ENCODE measurements around the gene ATG16L2.

GRCh38 chr11:72793076-72793424 is 21.2 kb upstream of the ATG16L2 start:
- TF ChIP-seq CTCF (conservative IDR thresholded peaks at IDR 0.05; ENCODE audit: low read depth, low read length): no peak
- no peak for TF ChIP-seq EZH2phosphoT487 (IDR thresholded peaks at IDR 0.05; ENCODE audit: borderline replicate concordance, low read length)
